GM12875 (cell line): ENCODE results near the gene TFAP2D.

Experiments
- H3K4me3 ChIP-seq: one replicate; pipeline ENCODE4 v1.5.1; 2011; ENCODE audit warnings: low read depth, low read length, control low read depth
- CTCF ChIP-seq: IDR thresholded peaks from 2 replicates; pipeline ENCODE4 v1.5.1; 2011; ENCODE audit warnings: low read depth, mild to moderate bottlenecking, control low read depth, inconsistent platforms, low read length, moderate library complexity, borderline replicate concordance; ENCODE audit not compliant: insufficient read depth

TFAP2D gene

GRCh38 chr6:50720623-50721022 is 7.3 kb downstream of the TFAP2D start:
- H3K4me3 ChIP-seq = no peak overlapping the region
- TF ChIP-seq CTCF = no peak

- no peak overlapping the region for H3K4me3 ChIP-seq
- TF ChIP-seq CTCF = no peak
Measured at GRCh38 chr6:50721978-50722377, 8.7 kb downstream of the TFAP2D start.

- no peak for TF ChIP-seq CTCF
- no peak overlapping the region for H3K4me3 ChIP-seq
Measured at GRCh38 chr6:50722829-50723554, 9.7 kb downstream of the TFAP2D start.

- H3K4me3 ChIP-seq = no peak overlapping the region
- TF ChIP-seq CTCF = no peak
Measured at GRCh38 chr6:50724381-50725124, 11.2 kb downstream of the TFAP2D start.

- H3K4me3 ChIP-seq = no peak overlapping the region
Measured at GRCh38 chr6:50734488-50734887, 21.2 kb downstream of the TFAP2D start.

GRCh38 chr6:50742161-50742560 is 28.8 kb downstream of the TFAP2D start:
- TF ChIP-seq CTCF = no peak

More at GRCh38 chr6:50734488-50734887, 21.2 kb downstream of the TFAP2D start:
- TF ChIP-seq CTCF = no peak

GRCh38 chr6:50744976-50745375 is 31.6 kb downstream of the TFAP2D start:
- no peak for TF ChIP-seq CTCF
- no peak overlapping the region for H3K4me3 ChIP-seq

More at GRCh38 chr6:50742161-50742560, 28.8 kb downstream of the TFAP2D start:
- H3K4me3 ChIP-seq = no peak overlapping the region
